BJ (cell line): ENCODE data around the gene THOC7. TPM values are rescaled to one million over a fixed set of nuclear protein-coding genes. Genes with fewer than 3 reads are reported as not detected.
A peak's percentile ranks its signal among the peaks of the same experiment; 100 is the strongest.

Source experiments
- CTCF ChIA-PET: fragments of 350-600 bp; formaldehyde crosslinking; extraction: SDS; loops from one replicate; lab custom pipeline; 2021; ENCODE audit warnings: antibody characterized with exemption, inconsistent platforms; lab: Yijun Ruan, JAX
- POLR2A ChIA-PET: fragments of 300-600 bp; sonication (Branson Sonifier 250); formaldehyde crosslinking; extraction: SDS; loops from one replicate; lab custom pipeline; 2021; ENCODE audit warnings: antibody characterized with exemption; lab: Charles Lee
- DNase-seq: peaks from one replicate; pipeline ENCODE4 v3.0.0-alpha.2; 2011; ENCODE audit warnings: low read depth
- H3K27me3 ChIP-seq: 2 replicates; pipeline ENCODE4 v1.6.0; 2011; ENCODE audit warnings: low read length; ENCODE audit not compliant: control insufficient read depth, insufficient read depth
- H3K36me3 ChIP-seq: 2 replicates; pipeline ENCODE4 v1.5.1; 2011; ENCODE audit warnings: low read length; ENCODE audit not compliant: control insufficient read depth, insufficient read depth
- H3K4me3 ChIP-seq: 2 replicates; pipeline ENCODE4 v1.5.1; 2011; ENCODE audit warnings: low read depth, mild to moderate bottlenecking, control low read depth, low read length
- CTCF ChIP-seq: IDR thresholded peaks from 2 replicates; pipeline ENCODE4 v1.5.1; 2011; ENCODE audit warnings: low read depth, mild to moderate bottlenecking, control low read depth, inconsistent platforms, low read length, moderate library complexity; ENCODE audit not compliant: insufficient read depth
- polyA plus RNA-seq: library from polyadenylated mRNA; depleted of rRNA; stranded (reverse); fragments of >200 nt; gene quantifications from 2 replicates; pipeline ENCODE4 v1.2.3, GENCODE V29; 2011

Gene THOC7
- polyA plus RNA-seq, 1 experiment: 22.2 TPM

DNA sequence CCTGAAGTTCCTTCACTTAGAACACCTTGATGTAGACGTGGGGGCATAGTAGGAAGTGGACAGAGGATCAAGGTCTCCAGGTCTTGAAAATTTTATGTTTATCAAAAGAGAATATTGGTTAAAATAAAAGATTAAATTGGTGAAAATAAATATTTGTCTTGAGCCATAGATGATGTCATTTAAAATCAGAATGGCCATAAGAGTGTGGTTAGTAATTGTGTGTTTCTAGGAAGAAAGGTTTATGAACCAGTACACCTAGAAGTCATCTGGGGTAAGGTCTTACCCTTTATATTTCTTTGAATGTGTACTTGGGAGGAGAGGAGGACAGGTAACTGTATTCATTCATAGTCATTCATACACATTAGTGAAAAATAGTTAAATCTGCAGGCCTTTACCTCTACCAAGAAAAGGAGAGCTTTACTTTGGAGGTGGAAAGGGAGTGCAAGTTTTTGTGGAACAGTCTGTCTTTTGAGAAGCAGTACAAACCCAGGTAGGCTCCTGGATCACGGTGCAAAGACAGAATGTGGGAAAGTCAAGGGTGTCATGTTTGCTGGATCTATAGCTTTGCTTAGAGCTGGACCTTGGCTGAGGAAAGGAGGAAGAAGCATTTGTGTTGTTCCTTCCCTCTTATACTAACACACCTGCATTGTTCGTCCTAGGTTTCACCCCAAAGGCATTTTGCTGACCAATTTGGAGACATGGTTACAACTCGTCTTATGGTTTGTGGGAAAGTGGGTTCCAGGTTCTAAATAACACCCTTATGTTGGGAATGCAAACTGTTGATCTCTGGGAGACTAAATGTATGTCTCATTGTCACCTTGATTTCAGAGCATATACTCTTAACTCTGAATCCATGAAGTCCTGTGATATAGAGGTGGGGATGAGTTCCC, 42.4 kb upstream of the THOC7 start:
- CTCF ChIA-PET: interaction anchor here (2.1 kb wide), 1 partner anchor 88 kb away, joined by 5 read pairs; no protein-coding TSS in a partner anchor
- TF ChIP-seq CTCF: no peak
- POLR2A ChIA-PET: no interaction called here
- no peak for DNase-seq
- Histone ChIP-seq H3K36me3 (peaks cover 1% of the 10 kb centered on the region; the same call in 1 of the 2 replicates), H3K4me3 (no peak overlapping the region), H3K27me3 (no peaks in the 10 kb centered on the region)

DNA sequence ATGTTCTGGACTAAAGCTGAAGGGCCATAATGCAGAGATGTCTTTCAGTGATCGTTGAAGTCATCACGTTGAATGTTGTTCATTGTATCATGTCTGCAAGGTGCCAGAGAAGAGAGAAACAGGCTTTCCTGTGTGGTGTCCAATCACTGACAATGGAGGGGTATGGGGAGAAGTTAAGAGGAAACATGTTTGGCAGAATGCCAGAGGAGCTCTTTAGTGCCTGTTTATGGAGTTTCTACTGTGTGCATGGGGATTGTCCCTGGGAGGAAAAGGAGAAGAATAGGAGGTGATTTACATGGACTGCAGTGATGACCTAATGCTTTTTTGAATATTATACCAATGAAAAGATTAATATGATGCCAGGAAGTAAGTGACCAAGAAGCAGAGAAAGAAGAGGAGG, 36.9 kb upstream of the THOC7 start:
- no peak overlapping the region for H3K4me3 ChIP-seq
- no peak for DNase-seq
- POLR2A ChIA-PET: no interaction called here
- H3K27me3 ChIP-seq: no peaks in the 10 kb centered on the region
- CTCF ChIA-PET: interaction anchor here (1.5 kb wide), 1 partner anchor 32 kb away, joined by 4 read pairs; no protein-coding TSS in a partner anchor
- no peaks in the 10 kb centered on the region for H3K36me3 ChIP-seq
- TF ChIP-seq CTCF: no peak

DNA sequence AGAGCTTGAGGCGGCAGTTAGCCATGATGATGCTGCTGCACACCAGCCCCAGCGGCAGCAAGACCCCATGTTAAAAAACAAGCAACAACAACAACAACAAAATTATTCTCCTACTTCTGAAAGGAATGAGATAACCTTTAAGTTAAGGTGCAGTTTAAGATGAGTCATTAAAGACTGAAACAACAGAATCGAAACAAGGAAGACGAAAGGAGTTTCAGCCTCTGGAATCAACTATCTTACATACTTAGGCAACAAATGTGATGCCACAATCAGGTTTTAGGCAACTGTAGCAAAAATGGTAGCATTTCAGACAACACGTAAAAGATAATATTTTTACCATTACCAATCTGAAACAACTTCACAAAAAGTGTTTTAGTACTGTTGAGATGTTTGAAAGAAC, 36.4 kb upstream of the THOC7 start:
- ChIA-PET POLR2A (no interaction called here), CTCF (interaction anchor here (0.7 to 1.5 kb wide), 3 partner anchors 12 to 307 kb away, joined by 3 to 4 read pairs (median 3); partner anchors contain the start of gene SCAANT1)
- Histone ChIP-seq H3K4me3 (no peak overlapping the region), H3K27me3 (no peaks in the 10 kb centered on the region), H3K36me3 (no peaks in the 10 kb centered on the region)
- TF ChIP-seq CTCF: no peak
- no peak for DNase-seq

DNA sequence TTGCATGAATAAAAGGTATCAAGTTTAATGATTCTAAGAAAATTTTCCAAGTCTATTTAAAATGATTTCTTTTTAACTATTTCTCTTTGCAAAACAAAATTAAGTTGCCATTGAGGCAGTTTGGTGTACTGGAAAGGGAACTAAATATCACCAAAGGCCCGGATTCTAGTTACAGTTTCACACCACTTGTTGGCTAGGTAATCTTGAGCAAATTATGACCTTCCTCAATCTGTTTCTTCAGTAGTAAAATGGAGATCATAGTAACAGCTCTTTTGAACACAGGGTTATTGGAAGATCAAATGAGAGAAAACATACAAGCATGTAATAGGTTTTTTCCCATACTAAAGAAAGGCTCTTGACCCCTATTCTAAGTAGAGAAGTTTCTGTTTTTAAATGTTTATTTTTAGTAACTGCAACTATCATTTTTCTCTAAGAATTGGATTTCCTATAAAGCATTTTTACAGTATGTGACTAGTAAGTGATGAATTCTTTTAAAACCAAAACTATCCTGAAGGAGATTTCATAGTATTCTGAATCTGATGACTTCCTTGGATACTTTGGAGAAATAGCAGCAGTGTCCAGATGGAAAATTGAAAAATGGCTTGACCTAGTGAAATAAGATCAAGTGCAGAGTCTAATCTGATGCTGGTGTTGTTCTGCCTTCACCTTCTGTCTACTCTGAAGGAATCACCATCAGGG, 32.9 kb upstream of the THOC7 start:
- ChIA-PET POLR2A (no interaction called here), CTCF (no interaction called here)
- no peaks in the 10 kb centered on the region for H3K27me3 ChIP-seq
- DNase-seq: peak; percentile 24
- H3K36me3 ChIP-seq: no peaks in the 10 kb centered on the region
- no peak for TF ChIP-seq CTCF
- H3K4me3 ChIP-seq: no peak overlapping the region
